WTC11 (cell line): ENCODE results near the gene ATP6V0D1. TPM values are rescaled to one million over a fixed set of nuclear protein-coding genes. Genes with fewer than 3 reads are reported as not detected.

ENCODE experiments used
- ATAC-seq: fragments of 200-7000 bp; cut with Tn5 transposase; 2 replicates; pipeline ENCODE4 v1.10.0; 2021; ENCODE audit warnings: mild to moderate bottlenecking, moderate library complexity
- CTCF ChIA-PET: fragments of 300-600 bp; sonication (Branson Sonifier 250); formaldehyde crosslinking; loops from one replicate; lab custom pipeline; 2021; ENCODE audit warnings: antibody characterized with exemption; lab: Charles Lee
- POLR2A ChIA-PET: fragments of 350-600 bp; sonication (Branson Sonifier 250); formaldehyde crosslinking; loops from one replicate; lab custom pipeline; 2021; ENCODE audit warnings: antibody characterized with exemption; lab: Charles Lee
- DNase-seq: peaks from one replicate; pipeline ENCODE4 v3.0.0; 2021; ENCODE audit warnings: low spot score
- H3K27ac Mint-ChIP-seq: 2 replicates; pipeline ENCODE4 v1.8.0; 2021; ENCODE audit warnings: mixed read lengths
- H3K27me3 Mint-ChIP-seq: 2 replicates; pipeline ENCODE4 v1.8.0; 2021; ENCODE audit warnings: low read depth, mild to moderate bottlenecking, moderate library complexity, mixed read lengths
- H3K36me3 Mint-ChIP-seq: 2 replicates; pipeline ENCODE4 v1.8.0; 2021; ENCODE audit warnings: mixed read lengths
- H3K4me1 Mint-ChIP-seq: 2 replicates; pipeline ENCODE4 v1.8.0; 2022; ENCODE audit warnings: mixed read lengths
- H3K4me3 Mint-ChIP-seq: 2 replicates; pipeline ENCODE4 v1.8.0; 2021; ENCODE audit warnings: mild to moderate bottlenecking, moderate library complexity, mixed read lengths
- H3K9me3 Mint-ChIP-seq: 2 replicates; pipeline ENCODE4 v1.8.0; 2021; ENCODE audit warnings: mixed read lengths
- CBFB ChIP-seq: sonication (generic); formaldehyde crosslinking; IDR thresholded peaks from 2 replicates; pipeline ENCODE4 v1.8.1; 2022; ENCODE audit warnings: mild to moderate bottlenecking, low read depth, missing genetic modification reagents
- CREM ChIP-seq: sonication (generic); formaldehyde crosslinking; IDR thresholded peaks from 2 replicates; pipeline ENCODE4 v1.8.1; 2022; ENCODE audit warnings: mild to moderate bottlenecking, missing genetic modification reagents, moderate library complexity
- CTCF ChIP-seq: fragments of 200-600 bp; IDR thresholded peaks from 2 replicates; pipeline ENCODE4 v1.8.0; 2022; ENCODE audit warnings: antibody characterized with exemption
- FOXP1 ChIP-seq: sonication (generic); formaldehyde crosslinking; IDR thresholded peaks from 2 replicates; pipeline ENCODE4 v1.8.0; 2022; ENCODE audit warnings: missing genetic modification reagents, mild to moderate bottlenecking, moderate library complexity, borderline replicate concordance
- FOXP4 ChIP-seq: sonication (generic); formaldehyde crosslinking; IDR thresholded peaks from 2 replicates; pipeline ENCODE4 v1.8.0; 2022; ENCODE audit warnings: mild to moderate bottlenecking, missing genetic modification reagents
- NFATC4 ChIP-seq: fragments of 250-450 bp; sonication (Bioruptor Pico); IDR thresholded peaks from 2 replicates; pipeline ENCODE4 v1.9.0; 2021; ENCODE audit warnings: mild to moderate bottlenecking
- NR3C1 ChIP-seq: sonication (generic); formaldehyde crosslinking; conservative IDR thresholded peaks from 2 replicates; pipeline ENCODE4 v1.8.1; 2023; ENCODE audit warnings: low read depth, mild to moderate bottlenecking, missing genetic modification reagents
- ZNF232 ChIP-seq: sonication (generic); formaldehyde crosslinking; IDR thresholded peaks from 2 replicates; pipeline ENCODE4 v1.8.0; 2022; ENCODE audit warnings: mild to moderate bottlenecking, missing genetic modification reagents
- ZNF263 ChIP-seq: sonication (generic); formaldehyde crosslinking; IDR thresholded peaks from 2 replicates; pipeline ENCODE4 v1.8.1; 2022; ENCODE audit warnings: low read depth, mild to moderate bottlenecking, moderate library complexity, missing genetic modification reagents
- ZNF281 ChIP-seq: sonication (generic); formaldehyde crosslinking; IDR thresholded peaks from 2 replicates; pipeline ENCODE4 v1.8.0; 2023; ENCODE audit warnings: mild to moderate bottlenecking, missing genetic modification reagents
- ZNF423 ChIP-seq: fragments of 250-450 bp; sonication (Bioruptor Pico); IDR thresholded peaks from 2 replicates; pipeline ENCODE4 v2.1.2; 2022; ENCODE audit warnings: mild to moderate bottlenecking, moderate library complexity
- total RNA-seq: library from RNA; stranded (reverse); gene quantifications from 3 replicates; pipeline ENCODE4 v1.2.3, GENCODE V29; 2021
- TF ChIP-seq, protein P1 (sequence below): sonication (generic); formaldehyde crosslinking; IDR thresholded peaks from 2 replicates; pipeline ENCODE4 v1.8.1; 2022; ENCODE audit warnings: low read depth, mild to moderate bottlenecking, moderate library complexity, missing genetic modification reagents, borderline replicate concordance
- TF ChIP-seq, protein P2 (sequence below): sonication (generic); formaldehyde crosslinking; IDR thresholded peaks from 2 replicates; pipeline ENCODE4 v1.8.1; 2023; ENCODE audit warnings: mild to moderate bottlenecking, missing genetic modification reagents, moderate library complexity
- TF ChIP-seq, protein P3 (sequence below): sonication (generic); formaldehyde crosslinking; IDR thresholded peaks from 2 replicates; pipeline ENCODE4 v1.8.0; 2023; ENCODE audit warnings: missing genetic modification reagents

The ATP6V0D1 gene
- total RNA-seq, 1 experiment from 2014 or later: 44.1 TPM

- Mint-ChIP-seq H3K36me3 (no peaks in the 10 kb centered on the region), H3K9me3 (no peaks in the 10 kb centered on the region), H3K4me3 (no peak overlapping the region), H3K27me3 (peaks cover 55% of the 10 kb centered on the region), H3K27ac (no peak overlapping the region), H3K4me1 (peaks cover 24% of the 10 kb centered on the region)
- ATAC-seq (no peak), DNase-seq (no peak)
- POLR2A ChIA-PET: no interaction called here
- TF ChIP-seq CREM (CRISPR knock-in tag) (no peak), ZNF281 (CRISPR knock-in tag) (no peak), FOXP1 (CRISPR knock-in tag) (no peak), ZNF263 (CRISPR knock-in tag) (no peak), FOXP4 (CRISPR knock-in tag) (no peak), NFATC4 (no peak), CBFB (CRISPR knock-in tag) (no peak), CTCF (no peak), ZNF232 (no peak)
- TF ChIP-seq, protein P1, sequence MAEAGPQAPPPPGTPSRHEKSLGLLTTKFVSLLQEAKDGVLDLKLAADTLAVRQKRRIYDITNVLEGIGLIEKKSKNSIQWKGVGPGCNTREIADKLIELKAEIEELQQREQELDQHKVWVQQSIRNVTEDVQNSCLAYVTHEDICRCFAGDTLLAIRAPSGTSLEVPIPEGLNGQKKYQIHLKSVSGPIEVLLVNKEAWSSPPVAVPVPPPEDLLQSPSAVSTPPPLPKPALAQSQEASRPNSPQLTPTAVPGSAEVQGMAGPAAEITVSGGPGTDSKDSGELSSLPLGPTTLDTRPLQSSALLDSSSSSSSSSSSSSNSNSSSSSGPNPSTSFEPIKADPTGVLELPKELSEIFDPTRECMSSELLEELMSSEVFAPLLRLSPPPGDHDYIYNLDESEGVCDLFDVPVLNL (CRISPR knock-in tag): no peak
- TF ChIP-seq, protein P2, sequence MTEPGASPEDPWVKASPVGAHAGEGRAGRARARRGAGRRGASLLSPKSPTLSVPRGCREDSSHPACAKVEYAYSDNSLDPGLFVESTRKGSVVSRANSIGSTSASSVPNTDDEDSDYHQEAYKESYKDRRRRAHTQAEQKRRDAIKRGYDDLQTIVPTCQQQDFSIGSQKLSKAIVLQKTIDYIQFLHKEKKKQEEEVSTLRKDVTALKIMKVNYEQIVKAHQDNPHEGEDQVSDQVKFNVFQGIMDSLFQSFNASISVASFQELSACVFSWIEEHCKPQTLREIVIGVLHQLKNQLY: no peak
- TF ChIP-seq, protein P3, sequence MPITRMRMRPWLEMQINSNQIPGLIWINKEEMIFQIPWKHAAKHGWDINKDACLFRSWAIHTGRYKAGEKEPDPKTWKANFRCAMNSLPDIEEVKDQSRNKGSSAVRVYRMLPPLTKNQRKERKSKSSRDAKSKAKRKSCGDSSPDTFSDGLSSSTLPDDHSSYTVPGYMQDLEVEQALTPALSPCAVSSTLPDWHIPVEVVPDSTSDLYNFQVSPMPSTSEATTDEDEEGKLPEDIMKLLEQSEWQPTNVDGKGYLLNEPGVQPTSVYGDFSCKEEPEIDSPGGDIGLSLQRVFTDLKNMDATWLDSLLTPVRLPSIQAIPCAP (CRISPR knock-in tag): no peak
- CTCF ChIA-PET: interaction anchor here (1.0 to 6.8 kb wide), 13 partner anchors 8 to 236 kb away, joined by 3 to 65 read pairs (median 15); partner anchors contain the start of genes ATP6V0D1, HSD11B2, KCTD19 and LRRC36
Measured at GRCh38 chr16:67391424-67392300, 89.3 kb downstream of the ATP6V0D1 start.

- DNase-seq (no peak), ATAC-seq (no peak)
- TF ChIP-seq NR3C1 (CRISPR knock-in tag) (no peak), ZNF423 (CRISPR knock-in tag) (no peak)
- POLR2A ChIA-PET: no interaction called here
- no peak overlapping the region for H3K27ac Mint-ChIP-seq
- peaks cover 26% of the 10 kb centered on the region for H3K4me1 Mint-ChIP-seq
- H3K9me3 Mint-ChIP-seq: no peaks in the 10 kb centered on the region
- CTCF ChIA-PET: interaction anchor here (0.6 to 6.8 kb wide), 8 partner anchors 9 to 236 kb away, joined by 3 to 36 read pairs (median 4); partner anchors contain the start of genes HSD11B2, KCTD19 and LRRC36
- no peaks in the 10 kb centered on the region for H3K36me3 Mint-ChIP-seq
- H3K27me3 Mint-ChIP-seq: peaks cover 53% of the 10 kb centered on the region
- H3K4me3 Mint-ChIP-seq: no peak overlapping the region
Measured at GRCh38 chr16:67390816-67391423, 90.0 kb downstream of the ATP6V0D1 start.
